A549 (cell line): ENCODE data around the gene PLSCR2.

ENCODE experiments used
- CEBPB ChIP-seq, 2 experiments: fragments of >200 bp in 1 of 2; sonication (Bioruptor Twin) in 1 of 2; formaldehyde crosslinking in 1 of 2; IDR thresholded peaks; 2 replicates each; pipeline ENCODE4 v1.6.1; 2012 to 2016
- POLR2A ChIP-seq: IDR thresholded peaks from 2 replicates; pipeline ENCODE4 v1.6.1; 2012; ENCODE audit warnings: mild to moderate bottlenecking, low read length
- SMC3 ChIP-seq: fragments of >200 bp; sonication (Bioruptor Twin); formaldehyde crosslinking; IDR thresholded peaks from 3 replicates; pipeline ENCODE4 v1.6.1; 2018; ENCODE audit warnings: inconsistent platforms
- ZSCAN20 ChIP-seq: fragments of 250-450 bp; sonication (Bioruptor Pico); IDR thresholded peaks from 2 replicates; pipeline ENCODE4 v1.8.0; 2022; ENCODE audit warnings: mild to moderate bottlenecking, moderate library complexity

GRCh38 chr3:146449076-146449475, 20.3 kb downstream of the PLSCR2 start:
- TF ChIP-seq CEBPB (IDR thresholded peaks at IDR 0.05) (no peak), POLR2A (no peak), ZSCAN20 (no peak), SMC3 (no peak)
